Breast epithelium (tissue), 4 donors: ENCODE data around the gene AMFR. TPM values are rescaled to one million over a fixed set of nuclear protein-coding genes. Genes with fewer than 3 reads are reported as not detected.

Experiments
- DNase-seq, 2 donors: peaks; one replicate each; pipeline ENCODE4 v3.0.0-alpha.2; 2019; ENCODE audit warnings: low spot score in 2 of 2
- H3K27ac ChIP-seq, 2 donors: fragments of 200-600 bp; sonication (generic) in 1 of 2; one replicate each; pipeline ENCODE4 v1.5.1; 2016 to 2019; ENCODE audit warnings: mild to moderate bottlenecking in 1 of 2
- H3K27me3 ChIP-seq, 2 donors: fragments of 200-600 bp; sonication (generic) in 1 of 2; one replicate each; pipeline versions ENCODE4 v1.5.1 to v1.6.0; 2017 to 2019; ENCODE audit warnings: control low read depth in 1 of 2, mild to moderate bottlenecking in 1 of 2
- H3K36me3 ChIP-seq: fragments of 200-600 bp; one replicate; pipeline ENCODE4 v1.5.1; 2019
- H3K4me1 ChIP-seq, 2 donors: fragments of 200-600 bp; sonication (generic); one replicate each; pipeline ENCODE4 v1.5.1; 2016 to 2019; ENCODE audit warnings: control low read depth in 1 of 2
- H3K4me3 ChIP-seq, 3 donors: fragments of 200-600 bp; sonication (generic); 1 replicate in 2 of 3; 2 replicates in 1 of 3; pipeline ENCODE4 v1.5.1; 2016 to 2019; ENCODE audit warnings: mild to moderate bottlenecking in 3 of 3, moderate library complexity in 2 of 3
- H3K9me3 ChIP-seq, 2 donors: fragments of 200-600 bp; sonication (generic) in 1 of 2; one replicate each; pipeline ENCODE4 v1.5.1; 2016 to 2019; ENCODE audit warnings: control low read depth in 1 of 2
- POLR2A ChIP-seq: fragments of 450-650 bp; IDR thresholded peaks from one replicate; pipeline ENCODE4 v1.6.1; 2016; ENCODE audit warnings: antibody characterized with exemption, mild to moderate bottlenecking, moderate library complexity
- POLR2AphosphoS5 ChIP-seq, 3 donors: sonication (generic); formaldehyde crosslinking; IDR thresholded peaks; one replicate each; pipeline ENCODE4 v1.6.1; 2017; ENCODE audit warnings: antibody characterized with exemption in 3 of 3
- intact Hi-C: fragments of 100-400 bp; cut with DNase I; formaldehyde crosslinking; loops from one replicate; pipeline ENCODE4 v1.15.1; 2023; ENCODE audit warnings: low total_unique reads
- total RNA-seq, 3 donors: library from RNA; depleted of rRNA; stranded (reverse); fragments of >200 nt; gene quantifications; one replicate each; pipeline ENCODE4 v1.1.0, GENCODE V29; 2016
- TF ChIP-seq, protein P1 (sequence below), 3 donors: fragments of 450-650 bp; IDR thresholded peaks; one replicate each; pipeline ENCODE4 v1.5.1; 2016 to 2017; ENCODE audit warnings: antibody characterized with exemption in 3 of 3, mild to moderate bottlenecking in 3 of 3, moderate library complexity in 3 of 3

Gene AMFR
- total RNA-seq, 3 donors from 2014 or later: 156 to 205 (median 188) TPM

DNA sequence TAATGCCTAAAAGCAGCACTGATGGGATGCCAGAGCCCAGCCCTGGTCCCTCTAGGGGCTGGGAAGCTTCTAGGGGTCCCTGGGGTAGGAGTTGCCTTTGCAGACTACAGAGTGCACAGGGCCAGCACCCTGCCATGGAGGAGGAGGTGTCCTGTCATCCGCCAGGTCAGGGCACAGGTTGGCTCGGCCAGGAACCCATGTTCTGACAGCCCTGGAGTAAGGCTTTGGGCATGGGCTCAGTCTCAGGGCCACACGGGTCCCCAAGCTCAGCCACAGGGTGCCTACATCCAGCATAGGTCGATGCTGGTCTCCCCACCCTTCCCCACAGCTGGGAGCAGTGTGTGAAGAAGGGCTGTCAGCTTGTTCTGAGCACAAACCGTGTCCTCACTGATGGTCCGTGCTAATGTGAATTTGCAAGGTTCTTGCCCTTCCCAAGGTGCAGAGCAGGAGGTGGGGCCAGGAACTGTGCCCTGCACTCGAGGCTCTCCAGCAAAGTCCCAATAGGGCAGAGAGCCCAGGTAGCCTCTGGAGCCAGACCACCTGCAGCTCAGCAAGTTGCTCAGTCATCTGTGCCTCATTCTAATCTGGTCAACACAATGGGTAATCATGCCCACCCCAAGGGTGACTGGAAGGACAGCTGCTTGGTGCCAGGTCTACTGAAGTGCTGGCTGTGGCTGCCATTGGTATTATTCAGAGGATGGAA, 72.8 kb downstream of the AMFR start:
- peak in 1 of 2 donors; percentile 35 for DNase-seq
- TF ChIP-seq, protein P1, sequence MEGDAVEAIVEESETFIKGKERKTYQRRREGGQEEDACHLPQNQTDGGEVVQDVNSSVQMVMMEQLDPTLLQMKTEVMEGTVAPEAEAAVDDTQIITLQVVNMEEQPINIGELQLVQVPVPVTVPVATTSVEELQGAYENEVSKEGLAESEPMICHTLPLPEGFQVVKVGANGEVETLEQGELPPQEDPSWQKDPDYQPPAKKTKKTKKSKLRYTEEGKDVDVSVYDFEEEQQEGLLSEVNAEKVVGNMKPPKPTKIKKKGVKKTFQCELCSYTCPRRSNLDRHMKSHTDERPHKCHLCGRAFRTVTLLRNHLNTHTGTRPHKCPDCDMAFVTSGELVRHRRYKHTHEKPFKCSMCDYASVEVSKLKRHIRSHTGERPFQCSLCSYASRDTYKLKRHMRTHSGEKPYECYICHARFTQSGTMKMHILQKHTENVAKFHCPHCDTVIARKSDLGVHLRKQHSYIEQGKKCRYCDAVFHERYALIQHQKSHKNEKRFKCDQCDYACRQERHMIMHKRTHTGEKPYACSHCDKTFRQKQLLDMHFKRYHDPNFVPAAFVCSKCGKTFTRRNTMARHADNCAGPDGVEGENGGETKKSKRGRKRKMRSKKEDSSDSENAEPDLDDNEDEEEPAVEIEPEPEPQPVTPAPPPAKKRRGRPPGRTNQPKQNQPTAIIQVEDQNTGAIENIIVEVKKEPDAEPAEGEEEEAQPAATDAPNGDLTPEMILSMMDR (IDR thresholded peaks at IDR 0.05): no peak
- Histone ChIP-seq H3K36me3 (no peaks in the 10 kb centered on the region), H3K4me1 (no peaks in the 10 kb centered on the region), H3K9me3 (no peaks in the 10 kb centered on the region), H3K27me3 (no peaks in the 10 kb centered on the region), H3K4me3 (no peak overlapping the region), H3K27ac (no peak overlapping the region)
- intact Hi-C loops: no loop called here

- Histone ChIP-seq H3K27ac (no peak overlapping the region), H3K9me3 (no peaks in the 10 kb centered on the region), H3K4me1 (no peaks in the 10 kb centered on the region), H3K36me3 (no peaks in the 10 kb centered on the region), H3K27me3 (no peaks in the 10 kb centered on the region), H3K4me3 (no peak overlapping the region)
- no peak for TF ChIP-seq POLR2AphosphoS5 (IDR thresholded peaks at IDR 0.05)
- intact Hi-C loops: no loop called here
- no peak for DNase-seq
Observed at GRCh38 chr16:56351481-56351880, 73.9 kb downstream of the AMFR start.

GRCh38 chr16:56350491-56351405, 74.6 kb downstream of the AMFR start:
- no peak overlapping the region for H3K27ac ChIP-seq
- no peak overlapping the region for H3K4me3 ChIP-seq
- no peak for TF ChIP-seq POLR2AphosphoS5 (IDR thresholded peaks at IDR 0.05)
- TF ChIP-seq POLR2A: no peak
- TF ChIP-seq, protein P1 (IDR thresholded peaks at IDR 0.05): no peak
- intact Hi-C loops: no loop called here
- no peaks in the 10 kb centered on the region for H3K36me3 ChIP-seq
- H3K9me3 ChIP-seq: no peaks in the 10 kb centered on the region
- no peaks in the 10 kb centered on the region for H3K27me3 ChIP-seq
- no peak for DNase-seq
- no peaks in the 10 kb centered on the region for H3K4me1 ChIP-seq

GRCh38 chr16:56349711-56350161, 75.6 kb downstream of the AMFR start:
- no peaks in the 10 kb centered on the region for H3K27me3 ChIP-seq
- no peak overlapping the region for H3K27ac ChIP-seq
- TF ChIP-seq, protein P1 (IDR thresholded peaks at IDR 0.05): no peak
- TF ChIP-seq POLR2AphosphoS5 (IDR thresholded peaks at IDR 0.05) (no peak), POLR2A (no peak)
- no peaks in the 10 kb centered on the region for H3K9me3 ChIP-seq
- H3K4me3 ChIP-seq: no peak overlapping the region
- intact Hi-C loops: no loop called here
- DNase-seq: no peak
- H3K4me1 ChIP-seq: no peaks in the 10 kb centered on the region
- no peaks in the 10 kb centered on the region for H3K36me3 ChIP-seq

- no peaks in the 10 kb centered on the region for H3K4me1 ChIP-seq
- no peak overlapping the region for H3K27ac ChIP-seq
- no peak overlapping the region for H3K4me3 ChIP-seq
- no peaks in the 10 kb centered on the region for H3K36me3 ChIP-seq
- no peaks in the 10 kb centered on the region for H3K27me3 ChIP-seq
- DNase-seq: no peak
- intact Hi-C loops: no loop called here
- no peaks in the 10 kb centered on the region for H3K9me3 ChIP-seq
- no peak for TF ChIP-seq POLR2AphosphoS5 (IDR thresholded peaks at IDR 0.05)
- TF ChIP-seq, protein P1 (IDR thresholded peaks at IDR 0.05): no peak
- TF ChIP-seq POLR2A: no peak
Observed at GRCh38 chr16:56349086-56349415, 76.3 kb downstream of the AMFR start.
